H1 (cell line): ENCODE results near the gene CRKL. TPM values are rescaled to one million over a fixed set of nuclear protein-coding genes. Genes with fewer than 3 reads are reported as not detected.

ENCODE experiments used
- CBX8 ChIP-seq: fragments of 300-800, 300-1000 bp; sonication (generic); IDR thresholded peaks from 2 replicates; pipeline ENCODE4 v1.7.1; 2016; ENCODE audit warnings: low read depth, low read length, borderline replicate concordance
- CHD2 ChIP-seq: IDR thresholded peaks from 2 replicates; pipeline ENCODE4 v1.6.1; 2012; ENCODE audit warnings: low read length, improper control_type of control experiment
- KDM1A ChIP-seq: fragments of 200-600, 300-600 bp; sonication (generic); IDR thresholded peaks from 2 replicates; pipeline ENCODE4 v1.7.1; 2016; ENCODE audit warnings: mild to moderate bottlenecking, low read length, borderline replicate concordance
- KDM5A ChIP-seq: fragments of 200-600 bp; IDR thresholded peaks from 2 replicates; pipeline ENCODE4 v1.7.1; 2012; ENCODE audit warnings: mild to moderate bottlenecking, low read length, inconsistent platforms, mixed read lengths
- NANOG ChIP-seq: IDR thresholded peaks from 2 replicates; pipeline ENCODE4 v1.6.1; 2011; ENCODE audit warnings: low read length, low read depth, mild to moderate bottlenecking, inconsistent platforms; ENCODE audit not compliant: insufficient read depth, poor library complexity, severe bottlenecking
- RBBP5 ChIP-seq: IDR thresholded peaks from 2 replicates; pipeline ENCODE4 v1.7.1; 2012; ENCODE audit warnings: low read depth, mild to moderate bottlenecking, inconsistent platforms, low read length, moderate library complexity, borderline replicate concordance
- TBP ChIP-seq: IDR thresholded peaks from 2 replicates; pipeline ENCODE4 v1.6.1; 2011; ENCODE audit warnings: low read depth, low read length, improper control_type of control experiment
- USF2 ChIP-seq: IDR thresholded peaks from 2 replicates; pipeline ENCODE4 v1.6.1; 2011; ENCODE audit warnings: low read length, improper control_type of control experiment
- polyA plus RNA-seq, 7 experiments: library from polyadenylated mRNA; depleted of rRNA in 3 of 7; stranded (reverse) in 5 of 7; unstranded in 2 of 7; fragments of >200 nt in 5 of 7; fragments of 200-250 nt in 2 of 7; gene quantifications; 1 replicate in 5 of 7; 2 replicates in 1 of 7; 4 replicates in 1 of 7; pipeline versions ENCODE4 v1.2.1 to v1.2.3, GENCODE V29; 2011 to 2013; ENCODE audit warnings: missing spikeins in 2 of 7, mixed read lengths in 2 of 7
- total RNA-seq: library from RNA; stranded (reverse); fragmentation: NEBNext Ultra II Directional; extraction: Animal tissue kit (Norgen Biotek cat#: 25700); gene quantifications from 2 replicates; pipeline ENCODE4 v1.2.1, GENCODE V29; 2021
- TF ChIP-seq, protein P1 (sequence below): fragments of 300-600 bp; sonication (generic); IDR thresholded peaks from 2 replicates; pipeline ENCODE4 v1.7.1; 2012; ENCODE audit warnings: low read length, moderate library complexity, mild to moderate bottlenecking, inconsistent platforms; ENCODE audit not compliant: insufficient replicate concordance

Gene CRKL
- total and polyA plus RNA-seq, 2 of the 8 experiments (the other 6 are each of a cell fraction or from before 2014, with no cell fraction given), result 34.5 to 94.5 TPM

DNA sequence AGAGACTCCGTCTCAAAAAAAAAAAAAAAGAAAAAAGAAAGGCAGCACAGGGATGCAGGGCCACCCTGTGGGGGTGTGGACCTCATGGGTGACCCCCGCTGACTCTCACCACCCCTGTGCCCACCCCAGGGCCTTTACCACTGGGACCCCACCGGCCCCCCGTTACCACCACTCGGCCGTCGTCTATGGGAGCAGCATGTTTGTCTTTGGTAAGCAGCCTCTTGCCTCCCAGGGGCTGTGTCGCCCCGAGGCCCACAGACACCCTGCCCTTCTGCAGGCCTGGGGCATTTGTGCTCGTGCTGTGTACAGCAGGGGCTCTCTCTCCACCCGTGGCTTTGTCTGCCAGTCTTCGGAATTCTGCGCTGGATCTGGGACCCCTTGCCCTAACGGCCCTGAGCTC, 70.2 kb downstream of the CRKL start (continued):
- TF ChIP-seq, protein P1, sequence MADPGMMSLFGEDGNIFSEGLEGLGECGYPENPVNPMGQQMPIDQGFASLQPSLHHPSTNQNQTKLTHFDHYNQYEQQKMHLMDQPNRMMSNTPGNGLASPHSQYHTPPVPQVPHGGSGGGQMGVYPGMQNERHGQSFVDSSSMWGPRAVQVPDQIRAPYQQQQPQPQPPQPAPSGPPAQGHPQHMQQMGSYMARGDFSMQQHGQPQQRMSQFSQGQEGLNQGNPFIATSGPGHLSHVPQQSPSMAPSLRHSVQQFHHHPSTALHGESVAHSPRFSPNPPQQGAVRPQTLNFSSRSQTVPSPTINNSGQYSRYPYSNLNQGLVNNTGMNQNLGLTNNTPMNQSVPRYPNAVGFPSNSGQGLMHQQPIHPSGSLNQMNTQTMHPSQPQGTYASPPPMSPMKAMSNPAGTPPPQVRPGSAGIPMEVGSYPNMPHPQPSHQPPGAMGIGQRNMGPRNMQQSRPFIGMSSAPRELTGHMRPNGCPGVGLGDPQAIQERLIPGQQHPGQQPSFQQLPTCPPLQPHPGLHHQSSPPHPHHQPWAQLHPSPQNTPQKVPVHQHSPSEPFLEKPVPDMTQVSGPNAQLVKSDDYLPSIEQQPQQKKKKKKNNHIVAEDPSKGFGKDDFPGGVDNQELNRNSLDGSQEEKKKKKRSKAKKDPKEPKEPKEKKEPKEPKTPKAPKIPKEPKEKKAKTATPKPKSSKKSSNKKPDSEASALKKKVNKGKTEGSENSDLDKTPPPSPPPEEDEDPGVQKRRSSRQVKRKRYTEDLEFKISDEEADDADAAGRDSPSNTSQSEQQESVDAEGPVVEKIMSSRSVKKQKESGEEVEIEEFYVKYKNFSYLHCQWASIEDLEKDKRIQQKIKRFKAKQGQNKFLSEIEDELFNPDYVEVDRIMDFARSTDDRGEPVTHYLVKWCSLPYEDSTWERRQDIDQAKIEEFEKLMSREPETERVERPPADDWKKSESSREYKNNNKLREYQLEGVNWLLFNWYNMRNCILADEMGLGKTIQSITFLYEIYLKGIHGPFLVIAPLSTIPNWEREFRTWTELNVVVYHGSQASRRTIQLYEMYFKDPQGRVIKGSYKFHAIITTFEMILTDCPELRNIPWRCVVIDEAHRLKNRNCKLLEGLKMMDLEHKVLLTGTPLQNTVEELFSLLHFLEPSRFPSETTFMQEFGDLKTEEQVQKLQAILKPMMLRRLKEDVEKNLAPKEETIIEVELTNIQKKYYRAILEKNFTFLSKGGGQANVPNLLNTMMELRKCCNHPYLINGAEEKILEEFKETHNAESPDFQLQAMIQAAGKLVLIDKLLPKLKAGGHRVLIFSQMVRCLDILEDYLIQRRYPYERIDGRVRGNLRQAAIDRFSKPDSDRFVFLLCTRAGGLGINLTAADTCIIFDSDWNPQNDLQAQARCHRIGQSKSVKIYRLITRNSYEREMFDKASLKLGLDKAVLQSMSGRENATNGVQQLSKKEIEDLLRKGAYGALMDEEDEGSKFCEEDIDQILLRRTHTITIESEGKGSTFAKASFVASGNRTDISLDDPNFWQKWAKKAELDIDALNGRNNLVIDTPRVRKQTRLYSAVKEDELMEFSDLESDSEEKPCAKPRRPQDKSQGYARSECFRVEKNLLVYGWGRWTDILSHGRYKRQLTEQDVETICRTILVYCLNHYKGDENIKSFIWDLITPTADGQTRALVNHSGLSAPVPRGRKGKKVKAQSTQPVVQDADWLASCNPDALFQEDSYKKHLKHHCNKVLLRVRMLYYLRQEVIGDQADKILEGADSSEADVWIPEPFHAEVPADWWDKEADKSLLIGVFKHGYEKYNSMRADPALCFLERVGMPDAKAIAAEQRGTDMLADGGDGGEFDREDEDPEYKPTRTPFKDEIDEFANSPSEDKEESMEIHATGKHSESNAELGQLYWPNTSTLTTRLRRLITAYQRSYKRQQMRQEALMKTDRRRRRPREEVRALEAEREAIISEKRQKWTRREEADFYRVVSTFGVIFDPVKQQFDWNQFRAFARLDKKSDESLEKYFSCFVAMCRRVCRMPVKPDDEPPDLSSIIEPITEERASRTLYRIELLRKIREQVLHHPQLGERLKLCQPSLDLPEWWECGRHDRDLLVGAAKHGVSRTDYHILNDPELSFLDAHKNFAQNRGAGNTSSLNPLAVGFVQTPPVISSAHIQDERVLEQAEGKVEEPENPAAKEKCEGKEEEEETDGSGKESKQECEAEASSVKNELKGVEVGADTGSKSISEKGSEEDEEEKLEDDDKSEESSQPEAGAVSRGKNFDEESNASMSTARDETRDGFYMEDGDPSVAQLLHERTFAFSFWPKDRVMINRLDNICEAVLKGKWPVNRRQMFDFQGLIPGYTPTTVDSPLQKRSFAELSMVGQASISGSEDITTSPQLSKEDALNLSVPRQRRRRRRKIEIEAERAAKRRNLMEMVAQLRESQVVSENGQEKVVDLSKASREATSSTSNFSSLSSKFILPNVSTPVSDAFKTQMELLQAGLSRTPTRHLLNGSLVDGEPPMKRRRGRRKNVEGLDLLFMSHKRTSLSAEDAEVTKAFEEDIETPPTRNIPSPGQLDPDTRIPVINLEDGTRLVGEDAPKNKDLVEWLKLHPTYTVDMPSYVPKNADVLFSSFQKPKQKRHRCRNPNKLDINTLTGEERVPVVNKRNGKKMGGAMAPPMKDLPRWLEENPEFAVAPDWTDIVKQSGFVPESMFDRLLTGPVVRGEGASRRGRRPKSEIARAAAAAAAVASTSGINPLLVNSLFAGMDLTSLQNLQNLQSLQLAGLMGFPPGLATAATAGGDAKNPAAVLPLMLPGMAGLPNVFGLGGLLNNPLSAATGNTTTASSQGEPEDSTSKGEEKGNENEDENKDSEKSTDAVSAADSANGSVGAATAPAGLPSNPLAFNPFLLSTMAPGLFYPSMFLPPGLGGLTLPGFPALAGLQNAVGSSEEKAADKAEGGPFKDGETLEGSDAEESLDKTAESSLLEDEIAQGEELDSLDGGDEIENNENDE, result no peak
- TF ChIP-seq KDM5A (no peak), KDM1A (no peak), USF2 (no peak), TBP (no peak), NANOG (no peak), CHD2 (no peak), RBBP5 (no peak), CBX8 (no peak)
